GM19099 (cell line): ENCODE results near the gene THSD4.

ENCODE experiments used
- POLR2A ChIP-seq: IDR thresholded peaks from 3 replicates; pipeline ENCODE4 v1.6.1; 2011; ENCODE audit warnings: low read depth; ENCODE audit not compliant: insufficient read length; ENCODE audit errors: extremely low read depth

The THSD4 gene

GRCh38 chr15:71707230-71708050 is 592.2 kb downstream of the THSD4 start:
- no peak for TF ChIP-seq POLR2A

GRCh38 chr15:71708051-71708429 is 592.8 kb downstream of the THSD4 start:
- TF ChIP-seq POLR2A: no peak

GRCh38 chr15:71708741-71709140 is 593.5 kb downstream of the THSD4 start:
- no peak for TF ChIP-seq POLR2A

- TF ChIP-seq POLR2A: no peak
Observed at GRCh38 chr15:71709808-71710418, 594.6 kb downstream of the THSD4 start.

GRCh38 chr15:71712182-71712581 is 596.9 kb downstream of the THSD4 start:
- no peak for TF ChIP-seq POLR2A

- no peak for TF ChIP-seq POLR2A
Observed at GRCh38 chr15:71713191-71713809, 598.0 kb downstream of the THSD4 start.

GRCh38 chr15:71715914-71716313 is 600.6 kb downstream of the THSD4 start:
- TF ChIP-seq POLR2A: no peak

GRCh38 chr15:71716990-71717389 is 601.7 kb downstream of the THSD4 start:
- no peak for TF ChIP-seq POLR2A

- no peak for TF ChIP-seq POLR2A
Observed at GRCh38 chr15:71718116-71718910, 603.0 kb downstream of the THSD4 start.

- TF ChIP-seq POLR2A: no peak
Observed at GRCh38 chr15:71723344-71723743, 608.1 kb downstream of the THSD4 start.

- no peak for TF ChIP-seq POLR2A
Observed at GRCh38 chr15:71728881-71729280, 613.6 kb downstream of the THSD4 start.

- TF ChIP-seq POLR2A: no peak
Observed at GRCh38 chr15:71729319-71729718, 614.0 kb downstream of the THSD4 start.

- TF ChIP-seq POLR2A: no peak
Observed at GRCh38 chr15:71730277-71731144, 615.2 kb downstream of the THSD4 start.

- TF ChIP-seq POLR2A: no peak
Observed at GRCh38 chr15:71732636-71733035, 617.4 kb downstream of the THSD4 start.
